Pancreas (tissue), 10 donors: ENCODE data around the gene GRM4. TPM values are rescaled to one million over a fixed set of nuclear protein-coding genes. Genes with fewer than 3 reads are reported as not detected.

ENCODE experiments used
- ATAC-seq, 4 donors: fragments of 200-7000 bp; cut with Tn5 transposase; one replicate each; pipeline versions ENCODE4 v1.8.0 to v1.9.1; 2020; ENCODE audit warnings: mild to moderate bottlenecking in 4 of 4, moderate library complexity in 4 of 4
- DNase-seq, 6 donors: peaks; one replicate each; pipeline ENCODE4 v3.0.0-alpha.2; 2020
- FAIRE-seq: peaks from 2 replicates; lab custom pipeline; 2012; peaks lifted over from hg19 to GRCh38; lab: Jason Lieb, UNC
- H3K27ac ChIP-seq, 4 donors: fragments of 200-600 bp; sonication (generic); 1 replicate in 3 of 4; 2 replicates in 1 of 4; pipeline versions ENCODE4 v1.5.0 to v1.8.0; 2020
- H3K27me3 ChIP-seq, 4 donors: fragments of 200-600 bp; one replicate each; pipeline ENCODE4 v1.8.0; 2021
- H3K36me3 ChIP-seq, 3 donors: fragments of 200-600 bp; sonication (generic) in 1 of 3; one replicate each; pipeline versions ENCODE4 v1.5.0 to v1.8.0; 2020 to 2021
- H3K4me1 ChIP-seq, 3 donors: fragments of 200-600 bp; one replicate each; pipeline ENCODE4 v1.8.0; 2021
- H3K4me3 ChIP-seq, 4 donors: fragments of 200-600 bp; sonication (generic) in 2 of 4; one replicate each; pipeline versions ENCODE4 v1.5.0 to v1.8.0; 2020 to 2021
- H3K9me3 ChIP-seq, 4 donors: fragments of 200-600 bp; one replicate each; pipeline ENCODE4 v1.8.0; 2021
- CTCF ChIP-seq, 4 donors: fragments of 200-600 bp; sonication (generic) in 3 of 4; IDR thresholded peaks; one replicate each; pipeline versions ENCODE4 v1.5.0 to v1.8.0; 2021; ENCODE audit warnings: antibody characterized with exemption in 4 of 4
- WGBS, 2 donors: extraction: QIAGEN DNeasy Blood & Tissue Kit; methylation state at CpG; one replicate each; pipeline ENCODE4 v1.1.7; 2013; 5-methylcytosine and 5-hydroxymethylcytosine counted together
- intact Hi-C, 3 donors: fragments of 100-400 bp; cut with DNase I; formaldehyde crosslinking; loops; one replicate each; pipeline versions ENCODE4 v1.11.1 to v1.14.2; 2022
- polyA plus RNA-seq, 2 donors: library from polyadenylated mRNA; stranded (reverse); fragments of 200-250 nt; gene quantifications; one replicate each; pipeline ENCODE4 v1.2.3, GENCODE V29; 2013
- total RNA-seq, 6 donors: library from RNA; stranded (reverse); fragmentation: NEBNext Ultra II Directional in 4 of 6; extraction: Animal tissue kit (Norgen Biotek cat#: 25700) in 4 of 6; gene quantifications; one replicate each; pipeline versions ENCODE4 v1.2.1 to v1.2.4, GENCODE V29; 2021 to 2023
- donor health status: healthy with polysubstance abuse.
- donor health status: DM: no; HTN: no; CAD: no; lungs with moderate emphysema.
- donor health status: DM: no; HTN: no; CAD: no.
- donor health status: control.
- donor health status: control.
- donor health status: Bipolar disorder and iron deficiency.
- donor health status: DM: yes; HTN: yes; CAD: no.
- donor health status: DM: no; HTN: no; CAD: no.
- donor health status: DM: no; HTN: no; CAD: no.
- donor health status: DM: yes; HTN: yes; CAD: no.

The GRM4 gene
- total and polyA plus RNA-seq, 8 donors: 0.23 to 6.8 (median 1.3) TPM

GRCh38 chr6:33977606-33978411 is 168.1 kb downstream of the GRM4 start:
- no peak for DNase-seq
- TF ChIP-seq CTCF (IDR thresholded peaks at IDR 0.05): no peak
- H3K4me1 ChIP-seq: no peaks in the 10 kb centered on the region
- no peaks in the 10 kb centered on the region for H3K9me3 ChIP-seq
- H3K4me3 ChIP-seq: no peak overlapping the region
- no peak overlapping the region for H3K27ac ChIP-seq
- H3K36me3 ChIP-seq: no peaks in the 10 kb centered on the region
- no peak for ATAC-seq
- peaks cover 0 to 5% (median 0%) of the 10 kb centered on the region in 4 donors for H3K27me3 ChIP-seq
- intact Hi-C loops: no loop called here
- whole genome bisulfite sequencing, 2 donors: 75 to 80% methylated on average over 15 of the region's 15 CpGs
- no peak for FAIRE-seq

- no peak overlapping the region for H3K27ac ChIP-seq
- no peaks in the 10 kb centered on the region for H3K9me3 ChIP-seq
- no peaks in the 10 kb centered on the region for H3K36me3 ChIP-seq
- WGBS, 2 donors: 75 to 85% methylated on average over 8 to 9 of the region's 9 CpGs
- H3K27me3 ChIP-seq: peaks cover 0 to 5% (median 0%) of the 10 kb centered on the region in 4 donors
- no peak for ATAC-seq
- intact Hi-C loops: no loop called here
- no peak overlapping the region for H3K4me3 ChIP-seq
- no peak for DNase-seq
- no peak for TF ChIP-seq CTCF (IDR thresholded peaks at IDR 0.05)
- H3K4me1 ChIP-seq: no peaks in the 10 kb centered on the region
- no peak for FAIRE-seq
These were observed 169.2 kb downstream of the GRM4 start for GRCh38 chr6:33976437-33977360.

GRCh38 chr6:33975661-33976436 is 170.0 kb downstream of the GRM4 start:
- Histone ChIP-seq H3K36me3 (no peaks in the 10 kb centered on the region), H3K27ac (no peak overlapping the region), H3K27me3 (peaks cover 0 to 5% (median 0%) of the 10 kb centered on the region in 4 donors), H3K4me1 (no peaks in the 10 kb centered on the region), H3K9me3 (no peaks in the 10 kb centered on the region), H3K4me3 (no peak overlapping the region)
- intact Hi-C loops: no loop called here
- 24 to 29% methylated on average over 42 to 44 of the region's 44 CpGs for WGBS, 2 donors
- FAIRE-seq (no peak), ATAC-seq (no peak), DNase-seq (no peak)
- no peak for TF ChIP-seq CTCF (IDR thresholded peaks at IDR 0.05)

GRCh38 chr6:33974471-33974870 is 171.4 kb downstream of the GRM4 start:
- no peaks in the 10 kb centered on the region for H3K9me3 ChIP-seq
- H3K36me3 ChIP-seq: no peaks in the 10 kb centered on the region
- no peak overlapping the region for H3K27ac ChIP-seq
- intact Hi-C loops: no loop called here
- H3K4me3 ChIP-seq: no peak overlapping the region
- WGBS, 2 donors: 38 to 57% methylated on average over 2 of the region's 2 CpGs
- H3K27me3 ChIP-seq: peaks cover 0 to 5% (median 0%) of the 10 kb centered on the region in 4 donors
- DNase-seq (no peak), FAIRE-seq (no peak), ATAC-seq (no peak)
- H3K4me1 ChIP-seq: no peaks in the 10 kb centered on the region
- TF ChIP-seq CTCF (IDR thresholded peaks at IDR 0.05): no peak
